Skeletal muscle cell (primary cell): Measurements from ENCODE around the gene DNAL1.
A peak's percentile ranks its signal among the peaks of the same experiment; 100 is the strongest.

Source experiments
- DNase-seq: peaks from one replicate; pipeline ENCODE4 v3.0.0-alpha.2; 2010; ENCODE audit warnings: low read depth
- H3K4me3 ChIP-seq: 2 replicates; pipeline ENCODE4 v1.5.1; 2011; ENCODE audit warnings: low read depth, mild to moderate bottlenecking, control low read depth, low read length, moderate library complexity

Gene DNAL1

GRCh38 chr14:73720636-73721035, 75.8 kb downstream of the DNAL1 start:
- no peak for DNase-seq
- no peak overlapping the region for H3K4me3 ChIP-seq

GRCh38 chr14:73721101-73721821, 76.5 kb downstream of the DNAL1 start:
- H3K4me3 ChIP-seq = no peak overlapping the region
- no peak for DNase-seq

- no peak for DNase-seq
- no peak overlapping the region for H3K4me3 ChIP-seq
Measured at GRCh38 chr14:73722581-73722980, 77.8 kb downstream of the DNAL1 start.

GRCh38 chr14:73723406-73723796, 78.6 kb downstream of the DNAL1 start:
- no peak for DNase-seq
- no peak overlapping the region for H3K4me3 ChIP-seq

- H3K4me3 ChIP-seq = no peak overlapping the region
- peak; percentile 97 for DNase-seq
Measured at GRCh38 chr14:73723797-73724661, 79.2 kb downstream of the DNAL1 start.

GRCh38 chr14:73724696-73725095, 79.9 kb downstream of the DNAL1 start:
- no peak overlapping the region for H3K4me3 ChIP-seq
- no peak for DNase-seq

GRCh38 chr14:73725116-73726024, 80.6 kb downstream of the DNAL1 start:
- DNase-seq = no peak
- H3K4me3 ChIP-seq = no peak overlapping the region

GRCh38 chr14:73726025-73726961, 81.5 kb downstream of the DNAL1 start:
- no peak overlapping the region for H3K4me3 ChIP-seq
- DNase-seq = no peak

- no peak for DNase-seq
Measured at GRCh38 chr14:73727166-73727565, 82.4 kb downstream of the DNAL1 start.

GRCh38 chr14:73728717-73729330, 84.0 kb downstream of the DNAL1 start:
- no peak overlapping the region for H3K4me3 ChIP-seq
- no peak for DNase-seq

More at GRCh38 chr14:73727166-73727565, 82.4 kb downstream of the DNAL1 start:
- H3K4me3 ChIP-seq = no peak overlapping the region

- DNase-seq = no peak
- no peak overlapping the region for H3K4me3 ChIP-seq
Measured at GRCh38 chr14:73729556-73730265, 84.9 kb downstream of the DNAL1 start.

GRCh38 chr14:73731111-73731510, 86.3 kb downstream of the DNAL1 start:
- DNase-seq = no peak
- H3K4me3 ChIP-seq = no peak overlapping the region

GRCh38 chr14:73732006-73732405, 87.2 kb downstream of the DNAL1 start:
- DNase-seq = no peak
- no peak overlapping the region for H3K4me3 ChIP-seq

- H3K4me3 ChIP-seq = no peak overlapping the region
Measured at GRCh38 chr14:73736842-73737241, 92.1 kb downstream of the DNAL1 start.

GRCh38 chr14:73738518-73739173, 93.9 kb downstream of the DNAL1 start:
- H3K4me3 ChIP-seq = no peak overlapping the region
- DNase-seq = no peak

More at GRCh38 chr14:73736842-73737241, 92.1 kb downstream of the DNAL1 start:
- DNase-seq = no peak

- H3K4me3 ChIP-seq = no peak overlapping the region
- no peak for DNase-seq
Measured at GRCh38 chr14:73739174-73739898, 94.5 kb downstream of the DNAL1 start.
